ENCODE results near the gene STUM. TPM values are rescaled to one million over a fixed set of nuclear protein-coding genes. Genes with fewer than 3 reads are reported as not detected.

STUM gene
- total RNA-seq, 1 donor from 2014 or later: 0.83 TPM

- H3K4me3 ChIP-seq: no peak overlapping the region
- DNase-seq: peak; percentile 6
- H3K4me1 ChIP-seq: peaks cover 8% of the 10 kb centered on the region
- H3K27me3 ChIP-seq (ENCODE audit: low read depth): no peaks in the 10 kb centered on the region
- TF ChIP-seq CTCF (IDR thresholded peaks at IDR 0.05): no peak
- H3K9me3 ChIP-seq: no peaks in the 10 kb centered on the region
- intact Hi-C loops (cut with DNase I): no loop called here
- ATAC-seq: no peak
- peaks cover 8% of the 10 kb centered on the region for H3K36me3 ChIP-seq
- H3K27ac ChIP-seq: no peak overlapping the region
Measured at GRCh38 chr1:226627050-226627755, 78.6 kb downstream of the STUM start.

GRCh38 chr1:226627924-226628611 lies 79.5 kb downstream of the STUM start:
- intact Hi-C loops (cut with DNase I): no loop called here
- no peaks in the 10 kb centered on the region for H3K9me3 ChIP-seq
- no peak overlapping the region for H3K27ac ChIP-seq
- no peak overlapping the region for H3K4me3 ChIP-seq
- ATAC-seq (no peak), DNase-seq (peak; percentile 24)
- no peak for TF ChIP-seq CTCF (IDR thresholded peaks at IDR 0.05)
- peaks cover 16% of the 10 kb centered on the region for H3K36me3 ChIP-seq
- H3K27me3 ChIP-seq (ENCODE audit: low read depth): no peaks in the 10 kb centered on the region
- peaks cover 9% of the 10 kb centered on the region for H3K4me1 ChIP-seq

- Histone ChIP-seq H3K27me3 (ENCODE audit: low read depth) (no peaks in the 10 kb centered on the region), H3K36me3 (peaks cover 22% of the 10 kb centered on the region), H3K9me3 (no peaks in the 10 kb centered on the region), H3K27ac (no peak overlapping the region), H3K4me1 (peaks cover 15% of the 10 kb centered on the region), H3K4me3 (no peak overlapping the region)
- intact Hi-C loops (cut with DNase I): no loop called here
- DNase-seq: peak; percentile 27
- ATAC-seq: no peak
- TF ChIP-seq CTCF (IDR thresholded peaks at IDR 0.05): no peak
Measured at GRCh38 chr1:226628612-226629155, 80.1 kb downstream of the STUM start.

- intact Hi-C loops (cut with DNase I): no loop called here
- Histone ChIP-seq H3K4me1 (peaks cover 22% of the 10 kb centered on the region), H3K27ac (no peak overlapping the region), H3K4me3 (no peak overlapping the region), H3K36me3 (peaks cover 29% of the 10 kb centered on the region), H3K9me3 (no peaks in the 10 kb centered on the region), H3K27me3 (ENCODE audit: low read depth) (no peaks in the 10 kb centered on the region)
- peak; percentile 32 for DNase-seq
- no peak for ATAC-seq
- no peak for TF ChIP-seq CTCF (IDR thresholded peaks at IDR 0.05)
Measured at GRCh38 chr1:226629210-226629895, 80.8 kb downstream of the STUM start.

GRCh38 chr1:226629896-226630550 lies 81.5 kb downstream of the STUM start:
- no peak for TF ChIP-seq CTCF (IDR thresholded peaks at IDR 0.05)
- Histone ChIP-seq H3K27me3 (ENCODE audit: low read depth) (no peaks in the 10 kb centered on the region), H3K36me3 (peaks cover 35% of the 10 kb centered on the region), H3K4me3 (no peak overlapping the region), H3K4me1 (peaks cover 26% of the 10 kb centered on the region), H3K27ac (no peak overlapping the region), H3K9me3 (no peaks in the 10 kb centered on the region)
- DNase-seq (peak; percentile 19), ATAC-seq (no peak)
- intact Hi-C loops (cut with DNase I): loop anchor here (5.0 kb wide), 1 partner anchor 197 kb away; no protein-coding TSS in a partner anchor
